ENCODE data around the gene JAZF1.

DNA sequence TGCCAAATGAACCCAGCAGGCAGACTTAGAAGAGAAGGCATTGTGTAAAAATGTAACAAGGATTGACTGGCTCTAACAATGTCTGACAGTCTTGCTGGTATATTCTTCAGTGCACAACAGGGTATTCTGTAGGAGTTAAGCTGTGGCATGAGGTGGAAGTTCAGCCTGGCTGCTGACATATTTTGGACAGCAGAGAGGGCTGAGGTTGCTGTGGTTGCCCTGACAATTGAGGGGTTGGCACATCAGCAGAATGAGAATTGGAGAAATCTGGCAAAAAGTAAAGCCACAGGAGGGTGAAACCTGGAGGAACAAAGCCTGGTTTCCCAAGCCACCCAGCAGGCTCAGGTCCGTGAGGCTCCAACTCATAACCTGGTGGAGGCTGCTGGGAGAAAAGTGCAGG is 220.2 kb downstream of the JAZF1 start:
- TF ChIP-seq, protein P1, sequence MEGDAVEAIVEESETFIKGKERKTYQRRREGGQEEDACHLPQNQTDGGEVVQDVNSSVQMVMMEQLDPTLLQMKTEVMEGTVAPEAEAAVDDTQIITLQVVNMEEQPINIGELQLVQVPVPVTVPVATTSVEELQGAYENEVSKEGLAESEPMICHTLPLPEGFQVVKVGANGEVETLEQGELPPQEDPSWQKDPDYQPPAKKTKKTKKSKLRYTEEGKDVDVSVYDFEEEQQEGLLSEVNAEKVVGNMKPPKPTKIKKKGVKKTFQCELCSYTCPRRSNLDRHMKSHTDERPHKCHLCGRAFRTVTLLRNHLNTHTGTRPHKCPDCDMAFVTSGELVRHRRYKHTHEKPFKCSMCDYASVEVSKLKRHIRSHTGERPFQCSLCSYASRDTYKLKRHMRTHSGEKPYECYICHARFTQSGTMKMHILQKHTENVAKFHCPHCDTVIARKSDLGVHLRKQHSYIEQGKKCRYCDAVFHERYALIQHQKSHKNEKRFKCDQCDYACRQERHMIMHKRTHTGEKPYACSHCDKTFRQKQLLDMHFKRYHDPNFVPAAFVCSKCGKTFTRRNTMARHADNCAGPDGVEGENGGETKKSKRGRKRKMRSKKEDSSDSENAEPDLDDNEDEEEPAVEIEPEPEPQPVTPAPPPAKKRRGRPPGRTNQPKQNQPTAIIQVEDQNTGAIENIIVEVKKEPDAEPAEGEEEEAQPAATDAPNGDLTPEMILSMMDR (conservative IDR thresholded peaks at IDR 0.05; ENCODE audit: low read depth, low read length): no peak
- TF ChIP-seq EZH2 (IDR thresholded peaks at IDR 0.05; ENCODE audit: borderline replicate concordance, low read depth, low read length, poor library complexity, severe bottlenecking): no peak
